Measurements from ENCODE around the gene P2RY11.

P2RY11 gene

GRCh38 chr19:10089801-10090375, 21.6 kb upstream of the P2RY11 start:
- DNase-seq = no peak
- Histone ChIP-seq H3K4me1 (peaks cover 0 to 17% (median 5%) of the 10 kb centered on the region in 4 donors), H3K4me3 (no peak overlapping the region), H3K27me3 (no peaks in the 10 kb centered on the region), H3K9me3 (no peaks in the 10 kb centered on the region), H3K27ac (no peak overlapping the region), H3K36me3 (peaks cover 0 to 48% (median 31%) of the 10 kb centered on the region in 3 donors)
- intact Hi-C loops (cut with DNase I; ENCODE audit: low total_unique reads) = no loop called here
- TF ChIP-seq, protein P1, sequence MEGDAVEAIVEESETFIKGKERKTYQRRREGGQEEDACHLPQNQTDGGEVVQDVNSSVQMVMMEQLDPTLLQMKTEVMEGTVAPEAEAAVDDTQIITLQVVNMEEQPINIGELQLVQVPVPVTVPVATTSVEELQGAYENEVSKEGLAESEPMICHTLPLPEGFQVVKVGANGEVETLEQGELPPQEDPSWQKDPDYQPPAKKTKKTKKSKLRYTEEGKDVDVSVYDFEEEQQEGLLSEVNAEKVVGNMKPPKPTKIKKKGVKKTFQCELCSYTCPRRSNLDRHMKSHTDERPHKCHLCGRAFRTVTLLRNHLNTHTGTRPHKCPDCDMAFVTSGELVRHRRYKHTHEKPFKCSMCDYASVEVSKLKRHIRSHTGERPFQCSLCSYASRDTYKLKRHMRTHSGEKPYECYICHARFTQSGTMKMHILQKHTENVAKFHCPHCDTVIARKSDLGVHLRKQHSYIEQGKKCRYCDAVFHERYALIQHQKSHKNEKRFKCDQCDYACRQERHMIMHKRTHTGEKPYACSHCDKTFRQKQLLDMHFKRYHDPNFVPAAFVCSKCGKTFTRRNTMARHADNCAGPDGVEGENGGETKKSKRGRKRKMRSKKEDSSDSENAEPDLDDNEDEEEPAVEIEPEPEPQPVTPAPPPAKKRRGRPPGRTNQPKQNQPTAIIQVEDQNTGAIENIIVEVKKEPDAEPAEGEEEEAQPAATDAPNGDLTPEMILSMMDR (IDR thresholded peaks at IDR 0.05) = no peak

DNA sequence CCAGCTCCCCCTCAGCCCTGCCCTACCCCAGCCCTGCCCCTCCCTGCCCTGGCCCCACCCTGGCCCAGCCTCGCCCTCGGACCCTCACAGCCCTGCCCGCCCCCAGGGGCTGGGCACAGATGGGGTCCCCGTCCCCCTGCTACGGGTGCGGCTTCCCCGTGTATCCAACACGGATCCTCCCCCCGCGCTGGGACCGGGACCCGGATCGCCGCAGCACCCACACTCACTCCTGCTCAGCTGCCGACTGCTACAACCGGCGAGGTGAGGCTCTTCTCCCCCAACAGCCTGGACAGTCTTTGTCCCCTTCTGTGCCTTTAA, 20.2 kb upstream of the P2RY11 start:
- H3K4me1 ChIP-seq = peaks cover 0 to 22% (median 8%) of the 10 kb centered on the region in 4 donors
- intact Hi-C loops (cut with DNase I; ENCODE audit: low total_unique reads) = no loop called here
- DNase-seq = no peak

DNA sequence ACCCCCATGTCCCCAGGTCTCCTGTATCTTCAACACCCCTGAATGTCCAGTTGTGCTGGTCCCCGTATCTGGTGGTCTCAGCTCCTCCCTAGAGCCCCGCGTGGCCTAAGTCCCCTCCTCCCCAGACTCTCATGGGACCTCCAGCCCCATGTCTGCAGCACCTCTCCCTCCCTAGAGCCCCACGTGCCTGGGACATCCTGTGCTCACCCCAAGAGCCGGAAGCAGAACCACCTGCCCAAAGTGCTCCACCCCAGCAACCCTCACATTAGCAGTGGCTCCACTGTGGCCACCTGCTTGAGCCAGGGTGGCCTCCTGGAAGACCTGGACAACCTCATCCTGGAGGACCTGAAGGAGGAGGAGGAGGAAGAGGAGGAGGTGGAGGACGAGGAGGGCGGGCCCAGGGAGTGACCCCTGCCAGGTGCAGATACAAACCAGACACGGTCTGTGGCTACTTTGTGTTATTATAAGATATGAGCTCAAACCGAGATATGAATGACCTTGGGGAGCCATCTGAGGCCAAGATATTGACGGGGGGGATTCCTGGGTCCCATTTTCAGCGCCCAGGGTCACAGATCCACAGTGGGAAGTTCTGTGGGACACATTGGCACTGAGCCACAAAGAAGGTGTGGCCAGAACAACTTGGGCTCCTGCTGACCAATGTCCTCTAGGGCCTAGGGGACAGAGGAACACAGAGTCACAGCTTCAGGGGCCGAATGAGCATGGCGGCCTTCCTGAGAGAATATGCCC, 19.4 kb upstream of the P2RY11 start:
- TF ChIP-seq, protein P1 (IDR thresholded peaks at IDR 0.05) = no peak
- H3K9me3 ChIP-seq = no peaks in the 10 kb centered on the region
- no peak for DNase-seq
- no peaks in the 10 kb centered on the region for H3K27me3 ChIP-seq
- intact Hi-C loops (cut with DNase I; ENCODE audit: low total_unique reads) = no loop called here
- peaks cover 0 to 18% (median 9%) of the 10 kb centered on the region in 4 donors for H3K4me1 ChIP-seq
- peaks cover 0 to 48% (median 31%) of the 10 kb centered on the region in 3 donors for H3K36me3 ChIP-seq
- H3K4me3 ChIP-seq = no peak overlapping the region
- no peak overlapping the region for H3K27ac ChIP-seq

More for the DNA sequence above, 20.2 kb upstream of the P2RY11 start:
- TF ChIP-seq, protein P1 (IDR thresholded peaks at IDR 0.05) = no peak
- Histone ChIP-seq H3K9me3 (no peaks in the 10 kb centered on the region), H3K4me3 (no peak overlapping the region), H3K27ac (no peak overlapping the region), H3K27me3 (no peaks in the 10 kb centered on the region), H3K36me3 (peaks cover 0 to 48% (median 31%) of the 10 kb centered on the region in 3 donors)

DNA sequence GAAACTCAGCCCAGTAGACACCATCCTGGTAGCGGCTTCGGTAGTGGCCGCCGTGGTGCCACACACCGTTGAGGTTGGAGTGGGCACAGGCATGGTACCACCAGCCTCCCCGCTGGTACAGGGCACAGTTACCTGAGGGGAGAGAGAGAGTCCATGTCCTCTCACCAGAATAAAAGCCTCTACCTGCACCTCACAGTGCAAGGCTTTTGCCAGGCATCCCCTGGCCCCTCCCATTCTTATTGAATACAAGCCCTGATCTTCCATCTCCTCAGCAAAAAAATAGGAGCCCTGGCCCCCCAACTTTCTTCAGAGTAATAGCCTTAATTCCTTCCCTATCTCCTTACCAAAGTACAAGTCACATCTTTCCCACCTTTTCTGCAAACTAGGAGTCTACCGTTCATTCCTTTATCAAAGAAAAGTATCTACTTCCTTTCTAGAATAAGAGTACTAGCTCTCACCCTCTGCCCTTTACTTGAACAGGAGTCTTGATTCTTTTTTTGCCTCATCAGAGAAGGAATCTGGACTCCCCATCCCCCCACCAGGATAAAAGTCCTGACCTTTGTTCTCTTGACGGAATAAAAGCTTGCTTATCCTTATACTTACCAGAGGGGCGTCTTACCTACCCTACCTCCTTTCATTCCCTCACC, 18.7 kb upstream of the P2RY11 start:
- no peak for DNase-seq
- peaks cover 0 to 15% (median 8%) of the 10 kb centered on the region in 4 donors for H3K4me1 ChIP-seq
- H3K27me3 ChIP-seq = no peaks in the 10 kb centered on the region
- no peak overlapping the region for H3K4me3 ChIP-seq
- no peaks in the 10 kb centered on the region for H3K9me3 ChIP-seq
- intact Hi-C loops (cut with DNase I; ENCODE audit: low total_unique reads) = no loop called here
- TF ChIP-seq, protein P1 (IDR thresholded peaks at IDR 0.05) = no peak
- H3K36me3 ChIP-seq = peaks cover 0 to 48% (median 31%) of the 10 kb centered on the region in 3 donors
- no peak overlapping the region for H3K27ac ChIP-seq

DNA sequence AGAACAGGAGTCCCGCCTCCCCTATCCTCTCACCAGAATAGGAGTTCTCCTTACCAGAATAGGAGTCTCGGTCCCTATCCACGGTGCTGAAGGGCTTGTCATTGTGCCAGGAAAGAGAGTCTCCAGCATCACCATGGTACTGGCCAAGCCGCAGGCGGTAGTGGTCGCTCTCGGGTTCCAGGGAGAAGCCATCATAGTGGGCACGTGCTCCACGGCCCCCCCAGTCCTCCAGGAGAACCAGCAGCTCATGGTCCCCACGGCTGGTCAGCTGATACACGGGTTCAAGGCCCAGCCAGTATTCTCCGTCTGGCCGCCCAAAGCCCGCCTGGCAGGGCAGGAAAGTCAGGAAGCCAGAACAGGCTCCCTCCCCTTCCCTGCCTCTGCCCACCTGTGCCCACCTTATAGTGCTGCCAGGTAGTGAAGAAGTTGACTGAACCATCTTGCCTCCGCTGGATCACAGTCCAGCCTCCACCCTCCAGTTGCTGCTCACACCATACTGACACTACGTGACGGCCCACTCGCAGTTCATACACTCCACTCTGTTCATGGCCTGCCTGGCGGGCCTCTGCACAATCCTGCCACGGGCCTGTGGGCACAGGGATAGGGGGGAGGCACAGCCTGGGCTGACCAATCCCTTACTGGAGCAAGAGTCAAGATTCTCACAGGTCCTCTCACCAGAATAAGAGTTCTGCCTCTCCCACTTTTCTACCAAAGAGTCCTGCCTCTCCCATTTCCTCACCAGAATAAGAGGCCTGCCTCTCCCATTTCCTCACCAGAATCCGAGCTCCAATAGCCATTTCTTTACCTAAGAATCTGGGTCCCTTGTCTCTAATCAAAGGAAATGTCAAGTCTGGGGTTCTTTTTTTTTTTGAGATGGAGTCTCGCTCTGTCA, 18.0 kb upstream of the P2RY11 start:
- H3K4me1 ChIP-seq = peaks cover 0 to 15% (median 8%) of the 10 kb centered on the region in 4 donors
- no peaks in the 10 kb centered on the region for H3K27me3 ChIP-seq
- peaks cover 0 to 48% (median 31%) of the 10 kb centered on the region in 3 donors for H3K36me3 ChIP-seq
- no peak overlapping the region for H3K4me3 ChIP-seq
- no peaks in the 10 kb centered on the region for H3K9me3 ChIP-seq
- intact Hi-C loops (cut with DNase I; ENCODE audit: low total_unique reads) = no loop called here
- TF ChIP-seq, protein P1 (IDR thresholded peaks at IDR 0.05) = no peak
- no peak overlapping the region for H3K27ac ChIP-seq
- no peak for DNase-seq
